ENCODE measurements around the gene PLCD3. TPM values are rescaled to one million over a fixed set of nuclear protein-coding genes. Genes with fewer than 3 reads are reported as not detected.
A peak's percentile ranks its signal among the peaks of the same experiment; 100 is the strongest.

Gene PLCD3
- total RNA-seq, 2 donors from 2014 or later = 34.8 to 42.9 TPM

- Mint-ChIP-seq H3K27me3 (ENCODE audit: insufficient read depth) (no peaks in the 10 kb centered on the region), H3K9me3 (no peaks in the 10 kb centered on the region), H3K4me3 (peak overlapping the region; percentile 91), H3K27ac (peak overlapping the region; percentile 100), H3K4me1 (peaks cover 15% of the 10 kb centered on the region), H3K36me3 (ENCODE audit: low read depth) (peaks cover 7% of the 10 kb centered on the region)
- Histone ChIP-seq H3K4me3 (ENCODE audit: low read length) (peak overlapping the region; percentile 92), H3K36me3 (ENCODE audit: control insufficient read depth, insufficient read depth, low read length) (no peaks in the 10 kb centered on the region), H3K4me1 (ENCODE audit: control insufficient read depth, insufficient read depth, low read length) (peaks cover 3% of the 10 kb centered on the region), H3K9ac (ENCODE audit: extremely low read depth, low read length, poor library complexity, severe bottlenecking) (peak overlapping the region; percentile 88), H3K27me3 (ENCODE audit: control insufficient read depth, insufficient read depth, low read length, poor library complexity, severe bottlenecking) (no peaks in the 10 kb centered on the region), H3K27ac (ENCODE audit: low read depth, low read length) (no peak overlapping the region), H3K9me3 (ENCODE audit: control insufficient read depth, low read length) (no peaks in the 10 kb centered on the region)
- TF ChIP-seq CTCF (conservative IDR thresholded peaks at IDR 0.05) = no peak
- no peak for DNase-seq
- 17 to 37% methylated on average over 5 to 12 of the region's 15 CpGs for WGBS, 2 experiments (ENCODE audit: insufficient coverage in 1 of 2, insufficient read length in 1 of 2)
Observed at GRCh38 chr17:45061606-45062205, 70.6 kb downstream of the PLCD3 start.

- WGBS, 2 experiments (ENCODE audit: insufficient coverage in 1 of 2, insufficient read length in 1 of 2) = 0 to 1% methylated on average over 29 to 50 of the region's 50 CpGs
- H3K27me3 ChIP-seq (ENCODE audit: control insufficient read depth, insufficient read depth, low read length, poor library complexity, severe bottlenecking) = no peaks in the 10 kb centered on the region
- Mint-ChIP-seq H3K9me3 (no peaks in the 10 kb centered on the region), H3K36me3 (ENCODE audit: low read depth) (peaks cover 7% of the 10 kb centered on the region), H3K4me1 (peaks cover 15% of the 10 kb centered on the region), H3K27ac (peak within 1 kb of the TSS; percentile 100), H3K27me3 (ENCODE audit: insufficient read depth) (no peaks in the 10 kb centered on the region), H3K4me3 (peak within 1 kb of the TSS; percentile 91)
- peak within 1 kb of the TSS; percentile 92 for H3K4me3 ChIP-seq (ENCODE audit: low read length)
- DNase-seq = peak; percentile 100
- H3K4me1 ChIP-seq (ENCODE audit: control insufficient read depth, insufficient read depth, low read length) = peaks cover 3% of the 10 kb centered on the region
- peak within 1 kb of the TSS; percentile 88 for H3K9ac ChIP-seq (ENCODE audit: extremely low read depth, low read length, poor library complexity, severe bottlenecking)
- H3K9me3 ChIP-seq (ENCODE audit: control insufficient read depth, low read length) = no peaks in the 10 kb centered on the region
- no peaks in the 10 kb centered on the region for H3K36me3 ChIP-seq (ENCODE audit: control insufficient read depth, insufficient read depth, low read length)
- no peak for TF ChIP-seq CTCF (conservative IDR thresholded peaks at IDR 0.05)
- peak within 1 kb of the TSS; percentile 69 for H3K27ac ChIP-seq (ENCODE audit: low read depth, low read length)
Observed at GRCh38 chr17:45060797-45061605, 71.3 kb downstream of the PLCD3 start, which contains the start of gene NMT1. TSS of gene NMT1 (plus strand) at chr17:45061317. CDS start at chr17:45061330, 13 bp downstream.

GRCh38 chr17:45060382-45060796, 71.9 kb downstream of the PLCD3 start:
- H3K4me3 Mint-ChIP-seq = peak overlapping the region; percentile 91
- peaks cover 7% of the 10 kb centered on the region for H3K36me3 Mint-ChIP-seq (ENCODE audit: low read depth)
- H3K27ac Mint-ChIP-seq = peak overlapping the region; percentile 94
- peaks cover 3% of the 10 kb centered on the region for H3K4me1 ChIP-seq (ENCODE audit: control insufficient read depth, insufficient read depth, low read length)
- H3K9ac ChIP-seq (ENCODE audit: extremely low read depth, low read length, poor library complexity, severe bottlenecking) = peak overlapping the region; percentile 56
- no peaks in the 10 kb centered on the region for H3K27me3 ChIP-seq (ENCODE audit: control insufficient read depth, insufficient read depth, low read length, poor library complexity, severe bottlenecking)
- peaks cover 15% of the 10 kb centered on the region for H3K4me1 Mint-ChIP-seq
- H3K9me3 ChIP-seq (ENCODE audit: control insufficient read depth, low read length) = no peaks in the 10 kb centered on the region
- WGBS, 2 experiments (ENCODE audit: insufficient coverage in 1 of 2, insufficient read length in 1 of 2) = 10 to 18% methylated on average over 10 to 15 of the region's 15 CpGs
- no peaks in the 10 kb centered on the region for H3K36me3 ChIP-seq (ENCODE audit: control insufficient read depth, insufficient read depth, low read length)
- H3K27ac ChIP-seq (ENCODE audit: low read depth, low read length) = no peak overlapping the region
- no peak for TF ChIP-seq CTCF (conservative IDR thresholded peaks at IDR 0.05)
- H3K4me3 ChIP-seq (ENCODE audit: low read length) = peak overlapping the region; percentile 92
- no peaks in the 10 kb centered on the region for H3K27me3 Mint-ChIP-seq (ENCODE audit: insufficient read depth)
- no peaks in the 10 kb centered on the region for H3K9me3 Mint-ChIP-seq
- DNase-seq = no peak

Small RNA genes lying within 50 kb of the gene (microRNA-seq; reads per million reads assigned to microRNA genes)
- not detected for gene MIR6784 (ENCODE audit: borderline microRNAs expressed)

Other genes with a start within 250 kb of the PLCD3 start
- gene EFTUD2, start 233.1 kb downstream of the PLCD3 start, total RNA-seq = 100 to 1,000 TPM; 145 to 171 TPM
- under 1 TPM in 1 of 2 donors, not detected in 1; 0.35 TPM for gene GFAP, start 217.0 kb downstream of the PLCD3 start, total RNA-seq
- gene KIF18B, start 184.7 kb downstream of the PLCD3 start, total RNA-seq = 10 to 100 TPM; 43.5 to 64.7 TPM
- gene C1QL1, start 164.2 kb downstream of the PLCD3 start, total RNA-seq = 1 to 10 TPM; 1.4 to 2.7 TPM
- 10 to 100 TPM; 54.5 to 69.4 TPM for gene DCAKD, start 80.9 kb downstream of the PLCD3 start, total RNA-seq
- gene NMT1, start 71.2 kb downstream of the PLCD3 start, total RNA-seq = 100 to 1,000 TPM; 122 to 136 TPM
- 10 to 100 TPM; 17.4 to 19.5 TPM for gene ACBD4, start 3.2 kb upstream of the PLCD3 start, total RNA-seq
- gene HEXIM1, start 16.0 kb upstream of the PLCD3 start, total RNA-seq = 10 to 100 TPM; 37.0 to 39.2 TPM
- 10 to 100 TPM; 12.9 to 13.1 TPM for gene HEXIM2, start 29.4 kb upstream of the PLCD3 start, total RNA-seq
- gene FMNL1, start 89.4 kb upstream of the PLCD3 start, total RNA-seq = 1 to 10 TPM; 3.5 to 4.5 TPM
- gene SPATA32, start 129.6 kb upstream of the PLCD3 start, total RNA-seq = under 1 TPM in 1 of 2 donors, not detected in 1; 0.18 TPM
- gene MAP3K14, start 184.5 kb upstream of the PLCD3 start, total RNA-seq = 1 to 10 TPM; 4.6 to 5.5 TPM

Data from endodermal cell (in vitro differentiated cells).